Sigmoid colon (tissue), 7 donors: ENCODE data around the gene OR6B1. TPM values are rescaled to one million over a fixed set of nuclear protein-coding genes. Genes with fewer than 3 reads are reported as not detected.

ENCODE experiments used
- DNase-seq: peaks from one replicate; pipeline ENCODE4 v3.0.0-alpha.2; 2019
- H3K27ac ChIP-seq, 4 donors: fragments of 200-600 bp; sonication (generic); one replicate each; pipeline ENCODE4 v1.5.1; 2016 to 2019; ENCODE audit warnings: mild to moderate bottlenecking in 1 of 4
- H3K27me3 ChIP-seq, 3 donors: fragments of 200-600 bp; sonication (generic); one replicate each; pipeline ENCODE4 v1.5.1; 2019; ENCODE audit warnings: mild to moderate bottlenecking in 1 of 3
- H3K36me3 ChIP-seq, 4 donors: fragments of 200-600 bp; sonication (generic); one replicate each; pipeline ENCODE4 v1.5.1; 2016 to 2019
- H3K4me1 ChIP-seq, 4 donors: fragments of 200-600 bp; sonication (generic); one replicate each; pipeline ENCODE4 v1.5.1; 2017 to 2019
- H3K4me3 ChIP-seq, 4 donors: fragments of 200-600 bp; sonication (generic); one replicate each; pipeline ENCODE4 v1.5.1; 2017 to 2019; ENCODE audit warnings: mild to moderate bottlenecking in 2 of 4, moderate library complexity in 1 of 4
- H3K9me3 ChIP-seq, 4 donors: fragments of 200-600 bp in 3 of 4; sonication (generic) in 3 of 4; one replicate each; pipeline versions ENCODE4 v1.5.1 to v1.6.1; 2013 to 2019
- EP300 ChIP-seq, 4 donors: sonication (generic); formaldehyde crosslinking; IDR thresholded peaks; one replicate each; pipeline ENCODE4 v1.6.1; 2017; ENCODE audit warnings: antibody characterized with exemption in 4 of 4
- POLR2A ChIP-seq, 2 donors: fragments of 450-650 bp; IDR thresholded peaks; one replicate each; pipeline ENCODE4 v1.6.1; 2016; ENCODE audit warnings: antibody characterized with exemption in 2 of 2, mild to moderate bottlenecking in 2 of 2, moderate library complexity in 2 of 2
- POLR2AphosphoS5 ChIP-seq, 4 donors: sonication (generic); formaldehyde crosslinking; IDR thresholded peaks; one replicate each; pipeline ENCODE4 v1.6.1; 2017; ENCODE audit warnings: antibody characterized with exemption in 4 of 4
- WGBS, 2 donors: extraction: QIAGEN DNeasy Blood & Tissue Kit; methylation state at CpG; one replicate each; pipeline ENCODE4 v1.1.7; 2013; 5-methylcytosine and 5-hydroxymethylcytosine counted together
- intact Hi-C: fragments of 100-400 bp; cut with DNase I; formaldehyde crosslinking; loops from one replicate; pipeline ENCODE4 v1.15.1; 2023
- polyA plus RNA-seq, 3 donors: library from polyadenylated mRNA; stranded (reverse); fragments of 200-250 nt; gene quantifications; one replicate each; pipeline ENCODE4 v1.2.3, GENCODE V29; 2013
- total RNA-seq, 4 donors: library from RNA; depleted of rRNA; stranded (reverse); fragments of >200 nt; gene quantifications; one replicate each; pipeline ENCODE4 v1.1.0, GENCODE V29; 2016
- TF ChIP-seq, protein P1 (sequence below), 4 experiments: fragments of 450-650 bp in 3 of 4; fragments of 200-600 bp in 1 of 4; IDR thresholded peaks; one replicate each; pipeline ENCODE4 v1.5.1; 2016 to 2019; ENCODE audit warnings: antibody characterized with exemption in 4 of 4, mild to moderate bottlenecking in 3 of 4, moderate library complexity in 2 of 4
- donor health status: healthy with polysubstance abuse.
- donor health status: Bipolar disorder and iron deficiency.
- donor health status: healthy.

OR6B1 gene
- total RNA-seq, result not detected
- polyA plus RNA-seq, result not detected

DNA sequence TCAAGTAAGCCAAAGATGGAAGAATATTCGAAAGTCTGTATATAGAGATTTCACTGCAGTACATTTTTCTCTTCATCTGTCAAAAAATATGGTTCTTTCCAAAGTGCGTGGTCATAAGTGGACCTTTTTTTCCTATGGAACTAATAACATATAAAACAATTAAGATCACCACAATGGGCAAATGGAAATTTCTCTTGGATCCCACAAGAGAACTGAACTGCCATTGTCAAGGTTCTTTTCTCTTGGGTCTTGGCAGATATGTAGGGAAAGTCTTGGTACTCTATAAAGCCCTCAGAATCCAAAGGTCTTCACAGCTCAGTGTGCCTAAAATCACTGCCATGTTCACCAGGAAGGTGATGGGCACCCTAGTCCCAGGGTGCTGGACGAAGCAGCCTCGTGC lies at the start of gene OR6B1:
Gene OR6B1 (plus strand): TSS at position 301 of the 400 bp plus-strand sequence. CDS start 3,677 bp downstream, outside the sequence.
- H3K9me3 ChIP-seq, result no peaks in the 10 kb centered on the region
- TF ChIP-seq POLR2A (IDR thresholded peaks at IDR 0.05) (no peak), EP300 (IDR thresholded peaks at IDR 0.05) (no peak), POLR2AphosphoS5 (IDR thresholded peaks at IDR 0.05) (no peak)
- TF ChIP-seq, protein P1, sequence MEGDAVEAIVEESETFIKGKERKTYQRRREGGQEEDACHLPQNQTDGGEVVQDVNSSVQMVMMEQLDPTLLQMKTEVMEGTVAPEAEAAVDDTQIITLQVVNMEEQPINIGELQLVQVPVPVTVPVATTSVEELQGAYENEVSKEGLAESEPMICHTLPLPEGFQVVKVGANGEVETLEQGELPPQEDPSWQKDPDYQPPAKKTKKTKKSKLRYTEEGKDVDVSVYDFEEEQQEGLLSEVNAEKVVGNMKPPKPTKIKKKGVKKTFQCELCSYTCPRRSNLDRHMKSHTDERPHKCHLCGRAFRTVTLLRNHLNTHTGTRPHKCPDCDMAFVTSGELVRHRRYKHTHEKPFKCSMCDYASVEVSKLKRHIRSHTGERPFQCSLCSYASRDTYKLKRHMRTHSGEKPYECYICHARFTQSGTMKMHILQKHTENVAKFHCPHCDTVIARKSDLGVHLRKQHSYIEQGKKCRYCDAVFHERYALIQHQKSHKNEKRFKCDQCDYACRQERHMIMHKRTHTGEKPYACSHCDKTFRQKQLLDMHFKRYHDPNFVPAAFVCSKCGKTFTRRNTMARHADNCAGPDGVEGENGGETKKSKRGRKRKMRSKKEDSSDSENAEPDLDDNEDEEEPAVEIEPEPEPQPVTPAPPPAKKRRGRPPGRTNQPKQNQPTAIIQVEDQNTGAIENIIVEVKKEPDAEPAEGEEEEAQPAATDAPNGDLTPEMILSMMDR (IDR thresholded peaks at IDR 0.05), result no peak
- no peak within 1 kb of the TSS for H3K4me3 ChIP-seq
- intact Hi-C loops, result no loop called here
- H3K4me1 ChIP-seq, result no peaks in the 10 kb centered on the region
- no peaks in the 10 kb centered on the region for H3K36me3 ChIP-seq
- DNase-seq, result no peak
- whole genome bisulfite sequencing, 2 donors, result 85 to 88% methylated on average over 4 of the region's 4 CpGs
- no peak within 1 kb of the TSS for H3K27ac ChIP-seq
- H3K27me3 ChIP-seq, result no peaks in the 10 kb centered on the region

DNA sequence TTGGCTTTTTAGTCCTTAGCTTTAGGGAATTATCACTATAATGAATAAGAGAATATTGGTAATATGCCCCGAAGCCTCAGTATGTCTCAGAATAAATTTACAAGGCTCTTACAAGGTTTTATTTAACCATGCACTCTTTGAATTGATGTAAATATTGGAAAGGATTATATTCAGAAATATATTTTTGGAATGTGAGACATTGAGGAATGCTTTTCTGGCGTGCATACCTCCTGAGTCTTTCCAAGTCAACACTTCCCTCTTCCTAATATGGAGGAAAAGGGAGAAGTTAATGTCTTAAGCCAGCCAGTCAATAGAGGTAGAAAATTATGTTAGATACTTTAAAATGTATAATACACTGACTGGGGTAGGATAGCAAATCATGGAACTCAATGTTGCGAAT lies 46.7 kb upstream of the OR6B1 start:
- intact Hi-C loops, result no loop called here
- no peaks in the 10 kb centered on the region for H3K36me3 ChIP-seq
- TF ChIP-seq, protein P1 (IDR thresholded peaks at IDR 0.05), result no peak
- no peak for TF ChIP-seq POLR2AphosphoS5 (IDR thresholded peaks at IDR 0.05)
- DNase-seq, result no peak
- H3K9me3 ChIP-seq, result no peaks in the 10 kb centered on the region
- no peaks in the 10 kb centered on the region for H3K27me3 ChIP-seq
- no peak overlapping the region for H3K4me3 ChIP-seq
- H3K27ac ChIP-seq, result no peak overlapping the region
- 71 to 91% methylated on average over 3 of the region's 3 CpGs for WGBS, 2 donors
- H3K4me1 ChIP-seq, result peaks cover 0 to 13% (median 4%) of the 10 kb centered on the region in 4 donors

DNA sequence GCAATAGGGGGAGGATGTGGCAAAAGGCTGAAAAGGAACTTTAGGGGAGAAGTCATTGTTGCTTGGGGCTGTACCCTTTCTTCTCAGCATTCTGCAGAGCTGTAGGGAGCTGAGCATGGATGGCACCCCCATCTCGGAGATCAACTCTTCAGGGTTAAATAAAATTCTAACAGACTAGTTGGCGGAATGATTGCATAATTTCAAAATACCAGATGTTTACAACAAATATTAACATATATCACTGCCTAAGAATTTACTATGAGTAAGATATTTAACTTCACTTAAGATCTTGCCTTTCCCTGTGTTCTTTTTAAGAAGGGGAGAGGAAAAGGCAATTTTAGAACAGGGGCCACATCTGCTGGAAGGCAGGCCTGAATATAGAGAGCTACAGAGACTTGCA lies 46.0 kb upstream of the OR6B1 start:
- TF ChIP-seq EP300 (IDR thresholded peaks at IDR 0.05), result no peak
- TF ChIP-seq, protein P1 (IDR thresholded peaks at IDR 0.05), result no peak
- TF ChIP-seq POLR2A (IDR thresholded peaks at IDR 0.05), result no peak
- no peak for TF ChIP-seq POLR2AphosphoS5 (IDR thresholded peaks at IDR 0.05)
- H3K9me3 ChIP-seq, result no peaks in the 10 kb centered on the region
- H3K27ac ChIP-seq, result no peak overlapping the region
- 74 to 77% methylated on average over 2 of the region's 2 CpGs for WGBS, 2 donors
- intact Hi-C loops, result no loop called here
- no peak for DNase-seq
- no peaks in the 10 kb centered on the region for H3K27me3 ChIP-seq
- H3K36me3 ChIP-seq, result no peaks in the 10 kb centered on the region
- H3K4me3 ChIP-seq, result no peak overlapping the region
- H3K4me1 ChIP-seq, result peaks cover 0 to 13% (median 4%) of the 10 kb centered on the region in 4 donors

DNA sequence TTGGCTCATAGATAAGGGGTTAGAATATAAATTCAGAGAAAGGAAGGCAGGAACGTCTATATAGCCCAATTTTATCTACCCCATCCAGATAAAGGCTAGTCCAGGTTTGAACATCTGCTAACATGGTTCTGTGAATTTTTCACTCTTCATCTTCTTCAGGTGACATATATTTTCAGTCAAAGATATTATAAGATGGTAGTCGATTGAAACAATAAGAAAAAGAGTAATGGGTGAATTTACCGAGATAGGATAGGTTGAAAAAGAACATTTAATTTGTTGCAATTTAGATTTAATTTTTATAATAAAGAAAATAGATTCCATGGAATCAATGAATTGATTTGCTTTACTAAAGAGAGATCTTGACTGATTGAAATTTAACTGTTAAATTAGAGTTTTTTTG lies 45.6 kb upstream of the OR6B1 start, which contains the start of gene OR2F1:
Gene OR2F1 (plus strand): TSS at position 301 of the 400 bp plus-strand sequence. CDS start 5,127 bp downstream, outside the sequence.
- no peak within 1 kb of the TSS for H3K27ac ChIP-seq
- H3K9me3 ChIP-seq, result no peaks in the 10 kb centered on the region
- no peaks in the 10 kb centered on the region for H3K27me3 ChIP-seq
- 77 to 86% methylated on average over 3 of the region's 3 CpGs for WGBS, 2 donors
- intact Hi-C loops, result no loop called here
- DNase-seq, result no peak
- peaks cover 0 to 13% (median 4%) of the 10 kb centered on the region in 4 donors for H3K4me1 ChIP-seq
- no peaks in the 10 kb centered on the region for H3K36me3 ChIP-seq
- no peak within 1 kb of the TSS for H3K4me3 ChIP-seq
- TF ChIP-seq EP300 (IDR thresholded peaks at IDR 0.05), result no peak
- TF ChIP-seq POLR2AphosphoS5 (IDR thresholded peaks at IDR 0.05), result no peak
- TF ChIP-seq, protein P1 (IDR thresholded peaks at IDR 0.05), result no peak
- TF ChIP-seq POLR2A (IDR thresholded peaks at IDR 0.05), result no peak

DNA sequence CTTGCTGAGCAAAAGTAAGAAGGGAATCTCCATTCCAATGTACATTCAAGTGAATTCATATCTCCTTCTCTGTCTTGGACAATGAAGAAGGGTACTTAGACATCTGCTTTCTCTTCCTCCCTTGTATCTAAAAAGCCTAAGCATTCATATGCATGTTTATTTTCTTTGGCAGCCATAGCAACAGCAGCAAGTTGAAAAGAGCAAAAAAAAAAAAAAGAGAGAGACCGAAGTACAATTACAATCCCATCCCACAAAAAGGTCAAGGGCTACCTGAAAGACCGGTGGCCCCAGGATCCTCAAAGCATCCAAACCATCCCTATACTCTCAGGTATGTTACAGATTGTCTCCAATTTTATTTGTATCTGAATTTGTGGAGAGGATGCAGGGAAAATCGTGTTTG lies 41.3 kb upstream of the OR6B1 start:
- Histone ChIP-seq H3K27me3 (no peaks in the 10 kb centered on the region), H3K9me3 (no peaks in the 10 kb centered on the region), H3K27ac (no peak overlapping the region), H3K4me3 (no peak overlapping the region), H3K4me1 (peaks cover 0 to 6% (median 1%) of the 10 kb centered on the region in 4 donors), H3K36me3 (no peaks in the 10 kb centered on the region)
- TF ChIP-seq POLR2A (IDR thresholded peaks at IDR 0.05), result no peak
- no peak for TF ChIP-seq EP300 (IDR thresholded peaks at IDR 0.05)
- no peak for TF ChIP-seq POLR2AphosphoS5 (IDR thresholded peaks at IDR 0.05)
- TF ChIP-seq, protein P1 (IDR thresholded peaks at IDR 0.05), result no peak
- DNase-seq, result no peak
- intact Hi-C loops, result no loop called here
- 31 to 70% methylated on average over 3 of the region's 3 CpGs for WGBS, 2 donors
